GM21390 (cell line): Measurements from ENCODE around the gene PROSER3.
"Not testable (repeated sequence)": the region's sequence is repeated elsewhere in the genome, so short reads cannot be mapped to it uniquely, and the experiment has no call there.

Experiments used
- ATAC-seq: cut with Tn5 transposase; IDR thresholded peaks from one replicate; pipeline ENCODE4 v1.9.1; 2021; ENCODE audit not compliant: unreplicated experiment

The PROSER3 gene

GRCh38 chr19:35722461-35722860 lies 35.5 kb upstream of the PROSER3 start:
- ATAC-seq = no peak

DNA sequence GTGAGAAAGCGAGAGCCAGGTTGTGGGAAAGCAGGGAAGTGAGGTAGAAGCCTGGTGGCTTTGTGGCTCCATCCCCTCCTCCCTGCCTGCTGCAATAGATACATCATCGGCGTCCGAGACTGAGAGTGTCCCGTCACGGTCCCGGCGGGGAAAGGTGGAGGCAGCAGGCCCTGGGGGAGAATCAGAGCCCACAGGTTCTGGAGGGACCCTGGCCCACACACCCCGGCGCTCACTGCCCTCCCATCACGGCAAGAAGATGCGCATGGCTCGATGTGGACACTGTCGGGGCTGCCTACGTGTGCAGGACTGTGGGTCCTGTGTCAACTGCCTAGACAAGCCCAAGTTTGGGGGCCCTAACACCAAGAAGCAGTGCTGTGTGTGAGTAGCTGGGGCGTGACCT lies 35.1 kb upstream of the PROSER3 start:
- ATAC-seq = no peak

GRCh38 chr19:35723671-35724070 lies 34.3 kb upstream of the PROSER3 start:
- ATAC-seq = no peak

- ATAC-seq = not testable (repeated sequence)
Measured at GRCh38 chr19:35724132-35724531, 33.8 kb upstream of the PROSER3 start.

- no peak for ATAC-seq
Measured at GRCh38 chr19:35724560-35724959, 33.4 kb upstream of the PROSER3 start.

DNA sequence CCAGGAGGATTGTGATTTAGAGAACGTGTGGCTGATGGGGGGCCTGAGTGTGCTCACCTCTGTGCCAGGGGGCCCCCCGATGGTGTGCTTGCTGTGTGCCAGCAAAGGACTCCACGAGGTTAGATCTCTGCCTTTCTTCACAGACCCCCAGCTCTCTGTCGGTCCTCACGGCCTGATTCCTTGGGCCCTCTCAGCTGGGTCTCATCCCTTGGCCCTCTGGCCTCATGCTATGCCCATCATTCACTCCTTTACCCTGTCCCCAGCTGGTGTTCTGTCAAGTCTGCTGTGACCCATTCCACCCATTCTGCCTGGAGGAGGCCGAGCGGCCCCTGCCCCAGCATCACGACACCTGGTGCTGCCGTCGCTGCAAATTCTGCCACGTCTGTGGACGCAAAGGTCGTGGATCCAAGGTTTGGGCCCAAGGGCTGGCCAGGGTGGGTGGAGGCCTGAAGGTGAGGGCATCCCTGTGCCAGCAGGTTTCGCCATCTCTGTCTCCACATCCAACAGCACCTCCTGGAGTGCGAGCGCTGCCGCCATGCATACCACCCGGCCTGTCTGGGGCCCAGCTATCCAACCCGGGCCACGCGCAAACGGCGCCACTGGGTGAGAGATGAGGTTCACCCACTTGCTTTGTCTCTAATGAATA lies 32.6 kb upstream of the PROSER3 start:
- ATAC-seq = no peak

GRCh38 chr19:35727053-35727955 lies 30.7 kb upstream of the PROSER3 start:
- no peak for ATAC-seq

GRCh38 chr19:35727956-35728706 lies 29.8 kb upstream of the PROSER3 start:
- no peak for ATAC-seq

DNA sequence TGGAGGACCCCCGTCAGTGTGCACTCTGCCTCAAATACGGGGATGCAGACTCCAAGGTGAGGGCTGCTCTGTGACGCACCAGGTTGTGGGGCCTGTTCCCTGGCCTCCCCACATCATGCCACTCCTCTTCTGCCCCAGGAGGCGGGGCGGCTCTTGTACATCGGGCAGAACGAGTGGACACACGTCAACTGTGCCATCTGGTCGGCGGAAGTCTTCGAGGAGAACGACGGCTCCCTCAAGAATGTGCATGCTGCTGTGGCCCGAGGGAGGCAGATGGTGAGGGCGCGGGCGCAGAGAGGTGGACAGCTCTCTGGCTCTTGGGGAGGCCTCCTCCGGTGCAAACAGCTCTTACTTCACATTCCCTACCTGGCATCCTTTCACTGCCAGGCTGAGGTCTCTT lies 29.0 kb upstream of the PROSER3 start:
- ATAC-seq = no peak

DNA sequence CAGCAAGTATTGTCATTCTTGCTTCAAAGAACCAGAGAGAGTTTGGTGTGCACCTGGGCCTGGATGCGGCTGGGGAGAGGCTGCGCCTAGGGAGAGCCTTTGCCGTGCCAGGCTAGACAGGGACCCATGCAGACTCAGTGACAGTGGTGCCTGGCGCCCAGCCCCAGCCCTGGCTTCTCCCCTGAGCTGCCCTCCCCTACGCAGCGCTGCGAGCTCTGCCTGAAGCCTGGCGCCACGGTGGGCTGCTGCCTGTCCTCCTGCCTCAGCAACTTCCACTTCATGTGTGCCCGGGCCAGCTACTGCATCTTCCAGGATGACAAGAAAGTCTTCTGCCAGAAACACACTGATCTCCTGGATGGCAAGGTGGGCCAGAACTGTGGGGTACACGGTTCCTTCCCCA lies 28.2 kb upstream of the PROSER3 start:
- no peak for ATAC-seq

DNA sequence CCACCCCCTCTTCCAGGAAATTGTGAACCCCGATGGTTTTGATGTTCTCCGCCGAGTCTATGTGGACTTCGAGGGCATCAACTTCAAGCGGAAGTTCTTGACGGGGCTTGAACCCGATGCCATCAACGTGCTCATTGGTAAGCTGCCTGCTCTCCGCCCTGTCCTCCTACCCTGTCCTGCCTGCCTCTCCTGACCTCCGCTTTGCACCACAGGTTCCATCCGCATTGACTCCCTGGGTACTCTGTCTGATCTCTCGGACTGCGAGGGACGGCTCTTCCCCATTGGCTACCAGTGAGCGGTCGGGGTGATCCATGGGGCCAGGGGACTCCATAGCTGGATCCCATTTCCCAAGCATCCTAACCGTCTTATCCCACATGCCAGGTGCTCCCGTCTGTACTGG lies 27.6 kb upstream of the PROSER3 start:
- ATAC-seq = no peak

DNA sequence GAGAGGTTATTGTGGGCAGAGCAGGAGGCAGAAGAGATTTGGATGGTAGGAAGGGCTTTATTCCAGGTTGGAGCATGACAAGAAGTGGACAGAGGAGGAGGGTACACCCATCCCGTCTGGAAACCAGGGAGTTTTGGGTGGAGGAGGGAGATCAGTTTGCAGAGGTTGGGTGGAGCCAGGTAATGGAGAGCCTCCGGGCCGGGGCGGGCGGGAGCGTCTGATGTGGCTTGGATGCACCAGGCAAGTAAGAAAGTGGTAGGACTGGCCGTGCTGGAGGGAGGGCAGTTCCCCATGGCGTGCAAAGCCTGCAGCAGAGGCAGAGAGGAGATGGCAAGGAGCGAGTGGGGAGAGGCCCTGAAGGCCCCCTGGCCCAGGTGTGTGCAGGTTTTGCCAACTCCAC lies 26.6 kb upstream of the PROSER3 start:
- ATAC-seq = no peak

DNA sequence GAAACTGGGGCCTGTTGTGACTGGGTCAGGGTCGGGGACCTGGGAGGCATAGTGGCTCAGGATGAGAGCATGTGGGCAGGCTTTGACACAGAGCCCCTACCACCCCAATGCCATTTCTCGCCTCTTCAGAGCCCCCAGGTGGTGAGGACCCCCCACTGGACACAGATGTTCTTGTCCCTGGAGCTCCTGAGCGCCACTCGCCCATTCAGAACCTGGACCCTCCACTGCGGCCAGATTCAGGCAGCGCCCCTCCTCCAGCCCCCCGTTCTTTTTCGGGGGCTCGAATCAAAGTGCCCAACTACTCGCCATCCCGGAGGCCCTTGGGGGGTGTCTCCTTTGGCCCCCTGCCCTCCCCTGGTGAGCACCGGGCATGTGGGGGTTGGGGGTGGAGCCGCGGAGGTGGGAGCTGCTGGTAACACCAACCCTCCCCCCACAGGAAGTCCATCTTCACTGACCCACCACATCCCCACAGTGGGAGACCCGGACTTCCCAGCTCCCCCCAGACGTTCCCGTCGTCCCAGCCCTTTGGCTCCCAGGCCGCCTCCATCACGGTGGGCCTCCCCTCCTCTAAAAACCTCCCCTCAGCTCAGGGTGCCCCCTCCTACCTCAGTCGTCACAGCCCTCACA lies 26.1 kb upstream of the PROSER3 start:
- ATAC-seq = no peak

DNA sequence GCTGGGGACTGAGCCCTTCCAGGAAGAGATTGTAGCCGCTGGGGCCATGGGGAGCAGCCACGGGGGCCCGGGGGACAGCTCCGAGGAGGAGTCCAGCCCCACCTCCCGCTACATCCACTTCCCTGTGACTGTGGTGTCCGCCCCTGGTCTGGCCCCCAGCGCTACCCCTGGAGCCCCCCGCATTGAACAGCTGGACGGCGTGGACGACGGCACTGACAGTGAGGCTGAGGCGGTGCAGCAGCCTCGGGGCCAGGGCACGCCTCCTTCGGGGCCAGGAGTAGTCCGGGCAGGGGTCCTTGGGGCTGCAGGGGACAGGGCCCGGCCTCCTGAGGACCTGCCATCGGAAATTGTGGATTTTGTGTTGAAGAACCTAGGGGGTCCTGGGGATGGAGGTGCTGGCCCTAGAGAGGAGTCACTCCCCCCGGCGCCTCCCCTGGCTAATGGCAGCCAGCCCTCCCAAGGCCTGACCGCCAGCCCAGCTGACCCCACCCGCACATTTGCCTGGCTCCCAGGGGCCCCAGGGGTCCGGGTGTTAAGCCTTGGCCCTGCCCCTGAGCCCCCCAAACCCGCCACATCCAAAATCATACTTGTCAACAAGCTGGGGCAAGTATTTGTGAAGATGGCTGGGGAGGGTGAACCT lies 25.3 kb upstream of the PROSER3 start:
- no peak for ATAC-seq

DNA sequence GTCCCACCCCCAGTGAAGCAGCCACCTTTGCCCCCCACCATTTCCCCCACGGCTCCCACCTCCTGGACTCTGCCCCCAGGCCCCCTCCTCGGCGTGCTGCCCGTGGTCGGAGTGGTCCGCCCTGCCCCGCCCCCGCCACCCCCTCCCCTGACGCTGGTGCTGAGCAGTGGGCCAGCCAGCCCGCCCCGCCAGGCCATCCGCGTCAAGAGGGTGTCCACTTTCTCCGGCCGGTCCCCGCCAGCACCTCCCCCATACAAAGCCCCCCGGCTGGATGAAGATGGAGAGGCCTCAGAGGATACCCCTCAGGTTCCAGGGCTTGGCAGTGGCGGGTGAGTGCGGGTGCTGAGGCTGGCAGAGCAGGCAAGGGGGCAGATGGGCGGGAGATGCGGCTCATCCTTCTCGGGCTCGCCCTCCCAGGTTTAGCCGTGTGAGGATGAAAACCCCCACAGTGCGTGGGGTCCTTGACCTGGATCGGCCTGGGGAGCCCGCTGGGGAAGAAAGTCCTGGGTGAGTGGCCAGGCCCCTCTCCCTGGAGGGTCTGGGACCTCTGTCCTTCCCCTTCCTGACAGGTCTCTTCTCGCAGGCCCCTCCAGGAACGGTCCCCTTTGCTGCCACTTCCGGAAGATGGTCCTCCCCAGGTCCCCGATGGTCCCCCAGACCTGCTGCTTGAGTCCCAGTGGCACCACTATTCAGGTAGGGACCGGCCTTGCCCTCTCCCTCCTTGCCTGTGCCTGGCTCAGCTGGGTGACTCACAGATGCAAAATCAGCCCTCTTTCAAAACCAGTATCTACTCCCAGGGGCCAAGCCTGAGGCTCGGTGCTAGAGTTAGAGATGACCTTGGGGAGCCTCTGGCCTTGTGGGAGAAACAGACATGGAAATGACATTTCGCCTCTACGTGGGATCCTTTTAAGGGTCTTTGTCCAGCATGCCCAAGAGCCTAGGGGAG lies 24.5 kb upstream of the PROSER3 start:
- ATAC-seq = no peak

- no peak for ATAC-seq
Measured at GRCh38 chr19:35734273-35734672, 23.7 kb upstream of the PROSER3 start.

GRCh38 chr19:35734889-35735288 lies 23.1 kb upstream of the PROSER3 start:
- no peak for ATAC-seq

- no peak for ATAC-seq
Measured at GRCh38 chr19:35736913-35737886, 20.8 kb upstream of the PROSER3 start.
